KG1 (cell line): ENCODE results near the gene KCNA3.
"Not testable (repeated sequence)": the region's sequence is repeated elsewhere in the genome, so short reads cannot be mapped to it uniquely, and the experiment has no call there.

Experiments
- DNase-seq: peaks from one replicate; lab custom pipeline; 2025; lab: John Stamatoyannopoulos, UW

The KCNA3 gene

GRCh38 chr1:110677526-110677925 is 2.8 kb upstream of the KCNA3 start:
- DNase-seq: no peak

- no peak for DNase-seq
These were observed 2.2 kb upstream of the KCNA3 start for GRCh38 chr1:110676970-110677369.

DNA sequence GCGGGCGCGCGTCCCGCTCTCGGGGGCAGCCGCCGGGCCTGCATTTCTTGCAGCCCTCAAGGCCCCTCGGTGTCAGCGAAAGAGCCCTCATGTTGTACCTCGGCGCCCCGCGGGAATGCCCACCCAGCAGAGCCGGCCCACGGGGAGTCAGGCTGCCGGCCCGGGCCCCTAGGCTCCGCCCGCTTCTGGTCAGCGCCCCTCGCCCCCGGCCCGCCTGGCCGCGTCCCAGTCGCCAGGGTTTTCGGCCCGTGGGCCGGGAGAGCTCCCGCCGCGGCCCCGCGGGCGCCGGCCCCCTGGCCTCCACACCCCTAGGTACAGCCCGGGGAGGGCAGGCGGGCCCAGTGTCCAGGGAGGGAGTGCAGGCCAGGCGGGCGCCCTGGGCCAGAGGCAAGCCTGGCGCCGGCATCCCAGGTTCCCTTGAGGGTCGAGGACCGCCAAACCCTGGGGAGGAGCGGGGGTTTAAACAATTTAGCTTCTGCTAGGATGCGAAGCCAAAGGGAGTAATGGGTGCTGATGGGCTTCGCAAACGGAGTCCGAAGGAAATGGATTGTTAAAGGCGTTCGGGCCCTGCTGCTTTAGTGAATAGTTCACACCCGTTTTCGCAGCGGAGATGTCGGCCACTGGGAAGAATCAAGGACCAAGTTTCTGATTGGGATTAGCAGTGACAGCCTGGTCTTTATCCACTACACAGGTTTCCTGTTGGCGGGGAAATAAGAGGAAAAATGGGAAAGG is 486 bp upstream of the KCNA3 start:
- no peak for DNase-seq

DNA sequence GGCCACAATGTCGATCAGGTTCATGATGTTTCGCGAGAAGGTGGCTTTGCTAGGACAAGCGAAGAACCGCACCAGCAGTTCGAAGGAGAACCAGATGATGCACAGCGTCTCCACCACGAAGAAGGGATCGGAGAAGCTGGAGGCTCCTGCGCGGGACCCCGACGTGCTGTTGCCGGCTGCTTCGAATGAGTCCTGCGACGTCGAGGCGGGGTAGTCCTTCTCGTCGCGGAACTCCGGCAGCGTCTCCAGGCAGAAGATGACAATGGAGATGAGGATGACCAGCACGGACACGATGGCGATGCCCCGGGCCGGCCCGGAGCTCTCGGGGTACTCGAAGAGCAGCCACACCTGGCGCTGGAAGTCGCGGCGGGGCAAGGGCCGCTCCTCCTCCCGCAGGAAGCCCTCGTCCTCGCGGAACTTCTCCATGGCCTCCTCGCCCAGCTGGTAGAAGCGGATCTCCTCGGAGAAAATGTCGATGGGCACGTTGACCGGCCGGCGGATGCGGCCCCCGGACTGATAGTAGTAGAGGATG is 869 bp downstream of the KCNA3 start:
- DNase-seq: no peak

DNA sequence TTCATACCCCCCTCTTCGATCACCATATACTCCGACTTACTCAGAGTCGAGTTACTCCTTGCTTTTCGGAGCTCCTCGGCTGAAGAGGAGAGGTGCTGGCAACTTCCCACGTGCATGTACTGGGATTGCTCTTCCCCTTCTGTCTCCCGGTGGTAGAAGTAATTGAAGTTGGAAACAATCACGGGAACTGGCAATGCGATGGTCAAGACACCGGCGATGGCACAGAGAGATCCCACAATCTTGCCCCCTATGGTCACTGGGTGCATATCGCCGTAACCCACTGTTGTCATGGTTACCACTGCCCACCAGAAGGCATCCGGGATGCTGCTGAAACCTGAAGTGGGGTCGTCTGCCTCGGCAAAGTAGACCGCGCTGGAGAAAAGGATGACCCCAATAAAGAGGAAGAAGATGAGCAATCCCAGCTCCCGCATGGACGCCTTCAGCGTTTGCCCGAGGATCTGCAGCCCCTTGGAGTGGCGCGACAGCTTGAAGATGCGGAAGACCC is 1.5 kb downstream of the KCNA3 start:
- no peak for DNase-seq

- DNase-seq: no peak
These were observed 2.0 kb downstream of the KCNA3 start for GRCh38 chr1:110672753-110673108.

GRCh38 chr1:110672001-110672752 is 2.6 kb downstream of the KCNA3 start:
- DNase-seq: no peak

DNA sequence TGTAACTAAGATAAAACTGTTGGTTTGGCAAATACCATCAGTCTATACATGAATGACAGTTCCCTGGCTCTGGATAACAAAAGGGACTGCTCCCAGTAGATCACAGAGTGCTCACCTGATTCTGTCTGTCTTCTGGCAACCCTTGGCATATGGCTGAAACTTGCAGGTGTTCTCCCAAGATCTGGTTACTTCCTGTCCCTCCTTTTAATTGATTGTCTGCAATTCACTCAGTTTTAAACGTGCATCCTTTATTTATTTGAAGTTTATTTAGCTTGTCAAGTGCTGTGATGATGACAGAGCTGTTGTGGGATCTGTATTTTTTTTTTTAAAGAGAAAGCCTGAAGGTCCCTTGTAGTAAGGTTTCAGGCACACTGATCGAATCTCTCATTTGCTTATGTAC is 3.4 kb downstream of the KCNA3 start:
- no peak for DNase-seq

DNA sequence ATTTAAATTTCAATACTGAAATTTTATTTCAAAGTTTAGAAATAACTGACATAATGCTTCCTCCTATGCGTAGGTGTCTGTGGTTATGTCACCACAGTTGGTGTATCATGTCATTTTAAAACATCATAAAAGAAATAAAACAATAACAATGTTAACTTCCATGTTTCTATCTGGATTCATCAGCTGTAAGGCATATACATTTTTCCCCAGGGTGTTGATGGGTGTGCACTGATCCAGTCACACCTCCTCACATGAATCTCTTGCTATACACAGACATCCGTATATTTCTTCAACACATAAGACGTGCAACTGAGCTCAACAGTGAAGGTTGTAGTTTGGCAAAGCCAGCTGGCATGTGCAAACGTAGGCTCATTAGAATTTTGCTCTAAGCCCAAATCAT is 6.2 kb downstream of the KCNA3 start:
- no peak for DNase-seq

GRCh38 chr1:110667776-110668175 is 7.0 kb downstream of the KCNA3 start:
- no peak for DNase-seq

GRCh38 chr1:110663241-110663640 is 11.5 kb downstream of the KCNA3 start:
- DNase-seq: no peak

DNA sequence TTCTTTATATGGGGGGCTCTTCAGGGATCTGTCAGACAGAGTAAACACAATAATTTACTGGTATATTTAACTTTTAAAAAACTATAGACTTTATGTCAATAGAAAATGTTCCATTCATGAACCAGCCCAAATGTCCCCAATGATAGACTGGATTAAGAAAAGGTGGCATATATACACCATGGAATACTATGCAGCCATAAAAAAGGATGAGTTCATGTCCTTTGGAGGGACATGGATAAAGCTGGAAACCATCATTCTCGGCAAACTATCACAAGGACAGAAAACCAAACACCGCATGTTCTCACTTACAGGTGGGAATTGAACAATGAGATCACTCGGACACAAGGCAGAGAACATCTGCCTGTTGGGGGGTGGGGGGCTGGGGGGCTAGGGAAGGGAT is 15.2 kb downstream of the KCNA3 start:
- not testable (repeated sequence) for DNase-seq

DNA sequence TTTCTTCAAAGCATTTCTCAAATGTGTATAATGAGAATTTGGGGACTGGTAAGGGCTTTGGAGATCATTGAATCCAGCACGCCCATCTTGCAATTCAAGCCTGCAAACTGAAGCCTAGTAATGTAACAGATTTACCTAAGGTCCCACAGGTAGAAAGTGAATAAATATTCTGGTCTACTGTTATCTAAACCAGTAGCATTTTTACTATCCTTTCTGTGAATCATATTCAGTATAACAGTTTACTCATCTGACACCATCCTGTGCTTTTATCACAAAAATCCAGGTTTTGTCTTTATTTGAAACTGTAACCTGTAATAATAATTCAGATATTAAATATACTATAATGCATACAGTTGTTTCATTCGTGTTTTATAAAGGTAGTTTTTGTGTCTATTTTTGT is 17.4 kb downstream of the KCNA3 start:
- DNase-seq: no peak

- DNase-seq: no peak
These were observed 24.1 kb downstream of the KCNA3 start for GRCh38 chr1:110650609-110651008.

- DNase-seq: no peak
These were observed 26.3 kb downstream of the KCNA3 start for GRCh38 chr1:110648417-110648816.

GRCh38 chr1:110647254-110647891 is 27.4 kb downstream of the KCNA3 start:
- no peak for DNase-seq

- no peak for DNase-seq
These were observed 28.7 kb downstream of the KCNA3 start for GRCh38 chr1:110645821-110646735.

DNA sequence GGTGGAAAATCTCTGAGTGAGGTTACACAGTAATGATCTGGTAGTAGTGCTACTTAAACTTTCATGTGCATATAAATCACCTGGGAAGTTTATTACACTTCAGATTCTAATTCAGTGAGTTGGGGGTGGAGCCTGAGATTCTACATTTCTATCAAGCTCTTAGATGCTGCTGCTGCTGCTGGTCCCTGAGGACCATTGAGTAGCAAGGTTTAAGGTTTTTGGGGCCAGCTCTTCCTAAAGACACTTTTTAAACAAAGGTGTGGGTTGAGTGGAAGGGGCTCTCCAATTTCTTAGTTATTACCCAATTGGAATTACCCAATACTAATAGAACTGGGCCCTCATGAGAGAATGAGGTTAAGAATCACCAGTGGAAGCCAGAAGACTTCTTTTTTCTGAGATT is 29.5 kb downstream of the KCNA3 start:
- DNase-seq: no peak

- no peak for DNase-seq
These were observed 30.8 kb downstream of the KCNA3 start for GRCh38 chr1:110643879-110644472.

- DNase-seq: no peak
These were observed 34.9 kb downstream of the KCNA3 start for GRCh38 chr1:110639724-110640386.

GRCh38 chr1:110638556-110638955 is 36.2 kb downstream of the KCNA3 start:
- no peak for DNase-seq
